ENCODE results near the gene PEF1. TPM values are rescaled to one million over a fixed set of nuclear protein-coding genes. Genes with fewer than 3 reads are reported as not detected.

Gene PEF1
- total and polyA plus RNA-seq, 8 donors = 14.5 to 47.3 (median 20.2) TPM

DNA sequence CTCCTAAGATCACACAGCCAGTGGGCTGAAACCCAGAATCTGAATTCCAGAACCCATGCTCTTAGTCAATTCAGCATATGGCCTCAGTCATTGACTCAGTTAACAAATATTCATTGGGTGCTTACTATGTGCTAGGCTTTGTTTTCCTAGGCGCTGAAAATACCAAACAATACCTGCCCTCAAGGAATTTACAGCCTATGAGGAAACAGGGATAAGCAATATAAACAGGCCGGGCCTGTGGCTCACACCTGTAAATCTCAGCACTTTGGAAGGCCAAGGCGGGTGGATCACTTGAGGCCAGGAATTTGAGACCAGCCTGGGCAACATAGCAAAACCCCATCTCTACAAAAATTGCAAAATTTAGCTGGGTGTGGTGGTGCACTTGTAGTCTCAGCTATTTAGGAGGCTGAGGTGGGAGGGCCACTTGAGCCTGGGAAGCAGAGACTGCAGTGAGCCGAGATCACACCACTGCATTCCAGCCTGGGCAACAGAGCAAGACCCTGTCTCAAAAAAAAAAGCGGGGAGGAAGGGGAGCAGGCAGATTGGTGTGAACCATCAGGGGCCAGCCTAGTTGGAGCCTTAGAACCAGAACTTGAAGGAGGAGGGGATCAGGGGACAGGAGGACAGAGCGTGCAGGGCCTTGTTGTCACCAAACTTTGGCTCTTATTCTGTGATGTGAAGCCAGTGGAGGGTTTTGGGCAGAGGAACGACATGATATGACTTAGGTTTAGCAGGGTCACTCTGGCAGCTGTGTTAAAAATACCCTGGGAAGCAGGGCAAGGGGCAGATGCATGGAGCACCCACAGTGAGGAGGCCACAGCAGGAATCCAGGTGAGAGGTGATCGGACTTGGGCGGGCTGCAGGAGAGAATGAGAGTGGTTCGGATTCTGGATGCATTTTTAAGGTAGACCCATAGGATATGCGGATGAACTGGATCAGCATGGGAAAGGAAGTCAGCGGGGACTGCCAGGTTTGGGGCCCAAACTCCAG, 62.6 kb downstream of the PEF1 start:
- TF ChIP-seq, protein P1, sequence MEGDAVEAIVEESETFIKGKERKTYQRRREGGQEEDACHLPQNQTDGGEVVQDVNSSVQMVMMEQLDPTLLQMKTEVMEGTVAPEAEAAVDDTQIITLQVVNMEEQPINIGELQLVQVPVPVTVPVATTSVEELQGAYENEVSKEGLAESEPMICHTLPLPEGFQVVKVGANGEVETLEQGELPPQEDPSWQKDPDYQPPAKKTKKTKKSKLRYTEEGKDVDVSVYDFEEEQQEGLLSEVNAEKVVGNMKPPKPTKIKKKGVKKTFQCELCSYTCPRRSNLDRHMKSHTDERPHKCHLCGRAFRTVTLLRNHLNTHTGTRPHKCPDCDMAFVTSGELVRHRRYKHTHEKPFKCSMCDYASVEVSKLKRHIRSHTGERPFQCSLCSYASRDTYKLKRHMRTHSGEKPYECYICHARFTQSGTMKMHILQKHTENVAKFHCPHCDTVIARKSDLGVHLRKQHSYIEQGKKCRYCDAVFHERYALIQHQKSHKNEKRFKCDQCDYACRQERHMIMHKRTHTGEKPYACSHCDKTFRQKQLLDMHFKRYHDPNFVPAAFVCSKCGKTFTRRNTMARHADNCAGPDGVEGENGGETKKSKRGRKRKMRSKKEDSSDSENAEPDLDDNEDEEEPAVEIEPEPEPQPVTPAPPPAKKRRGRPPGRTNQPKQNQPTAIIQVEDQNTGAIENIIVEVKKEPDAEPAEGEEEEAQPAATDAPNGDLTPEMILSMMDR (IDR thresholded peaks at IDR 0.05) = no peak
- FAIRE-seq (no peak), DNase-seq (no peak), ATAC-seq (no peak)
- 84 to 85% methylated on average over 12 of the region's 12 CpGs for WGBS, 2 donors
- peaks cover 6 to 14% (median 12%) of the 10 kb centered on the region in 3 donors for H3K4me1 ChIP-seq
- no peak overlapping the region for H3K27ac ChIP-seq
- no peaks in the 10 kb centered on the region for H3K9me3 ChIP-seq
- intact Hi-C loops (cut with DNase I) = no loop called here
- H3K27me3 ChIP-seq = no peaks in the 10 kb centered on the region
- H3K4me3 ChIP-seq = no peak overlapping the region
- no peaks in the 10 kb centered on the region for H3K36me3 ChIP-seq

DNA sequence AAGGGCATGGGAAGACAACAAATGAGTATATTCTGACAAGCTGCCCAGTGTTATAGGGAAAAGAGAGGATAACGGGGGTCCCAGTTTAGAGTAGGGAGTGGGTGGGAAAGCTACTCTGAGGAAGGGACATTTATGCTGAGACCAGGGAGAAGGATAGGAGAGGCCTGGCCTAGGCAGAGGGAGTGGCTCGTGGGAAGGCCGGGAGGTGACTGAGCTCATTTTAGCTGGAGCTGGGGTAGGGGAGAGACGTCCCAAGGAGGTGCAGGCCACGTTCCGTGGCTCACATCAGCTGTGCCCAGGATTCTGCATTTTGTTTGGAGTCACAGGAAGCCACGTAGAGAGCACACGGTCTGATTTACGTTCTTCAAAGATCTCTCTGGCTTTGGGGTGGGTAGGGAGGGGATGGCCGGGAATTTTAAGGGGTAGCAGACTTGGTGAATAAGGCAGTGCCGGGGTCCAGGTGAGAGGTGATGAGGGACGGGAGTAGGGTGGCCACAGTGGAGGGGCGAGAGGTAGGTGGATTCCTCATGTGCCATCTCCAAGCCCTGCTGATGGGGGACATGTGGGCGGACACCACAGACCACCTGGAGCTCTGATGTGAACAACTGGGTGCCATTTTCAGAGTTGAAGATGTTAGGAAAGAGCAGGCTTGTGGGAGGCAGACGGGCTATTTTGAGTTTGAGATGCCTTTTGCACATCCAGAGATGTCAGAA, 63.6 kb downstream of the PEF1 start:
- TF ChIP-seq, protein P1 (IDR thresholded peaks at IDR 0.05) = no peak
- Histone ChIP-seq H3K9me3 (no peaks in the 10 kb centered on the region), H3K27ac (peak overlapping the region in 1 of 4 donors; percentile 8), H3K4me1 (peaks cover 6 to 14% (median 12%) of the 10 kb centered on the region in 3 donors), H3K27me3 (no peaks in the 10 kb centered on the region), H3K36me3 (no peaks in the 10 kb centered on the region), H3K4me3 (no peak overlapping the region)
- DNase-seq (no peak), ATAC-seq (no peak), FAIRE-seq (no peak)
- intact Hi-C loops (cut with DNase I) = no loop called here
- 78 to 87% methylated on average over 15 of the region's 15 CpGs for WGBS, 2 donors

DNA sequence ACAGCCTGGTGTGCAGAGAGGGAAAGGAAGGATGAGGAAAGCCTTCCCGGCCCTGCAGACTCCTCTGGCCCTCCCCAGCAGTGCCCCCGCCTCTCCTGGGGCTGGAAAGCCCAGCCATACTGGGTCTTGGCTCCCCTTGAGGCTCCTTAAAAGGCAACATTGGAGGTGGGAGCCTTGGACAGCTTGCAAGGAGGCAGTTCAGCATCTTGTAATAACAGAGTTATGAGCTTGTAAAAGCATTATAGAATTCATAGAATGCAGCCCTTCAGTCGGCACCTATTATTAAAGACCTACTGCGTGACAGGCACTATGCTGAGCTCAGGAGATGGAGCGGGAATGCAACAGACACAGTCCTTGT, 64.2 kb downstream of the PEF1 start:
- no peak for FAIRE-seq

More for the DNA sequence above, 64.2 kb downstream of the PEF1 start:
- intact Hi-C loops (cut with DNase I) = no loop called here
- ATAC-seq (no peak), DNase-seq (no peak)
- Histone ChIP-seq H3K27ac (no peak overlapping the region), H3K4me1 (peaks cover 6 to 14% (median 12%) of the 10 kb centered on the region in 3 donors), H3K9me3 (no peaks in the 10 kb centered on the region), H3K27me3 (no peaks in the 10 kb centered on the region), H3K36me3 (no peaks in the 10 kb centered on the region), H3K4me3 (no peak overlapping the region)
- WGBS, 2 donors = 63 to 66% methylated on average over 5 of the region's 5 CpGs
- TF ChIP-seq, protein P1 (IDR thresholded peaks at IDR 0.05) = no peak

Other genes starting within 250 kb of the PEF1 start
- gene SERINC2, start 231.7 kb downstream of the PEF1 start, total RNA-seq = 10 to 100 TPM in 5 of 6 donors, 1 to 10 TPM in 1; 8.8 to 38.9 (median 15.4) TPM
- 10 to 100 TPM; 29.9 to 36.4 TPM for gene SERINC2, start 231.7 kb downstream of the PEF1 start, polyA plus RNA-seq
- 10 to 100 TPM; 10.1 to 35.5 (median 19.9) TPM for gene TINAGL1, start 68.4 kb downstream of the PEF1 start, total RNA-seq
- gene TINAGL1, start 68.4 kb downstream of the PEF1 start, polyA plus RNA-seq = 10 to 100 TPM; 45.2 to 47.3 TPM
- under 1 TPM in 1 of 6 donors, not detected in 5; 0.14 TPM for gene HCRTR1, start 27.2 kb downstream of the PEF1 start, total RNA-seq
- gene HCRTR1, start 27.2 kb downstream of the PEF1 start, polyA plus RNA-seq = under 1 TPM; 0.19 to 0.52 TPM
- gene COL16A1, start 59.1 kb upstream of the PEF1 start, total RNA-seq = 10 to 100 TPM in 3 of 6 donors, 1 to 10 TPM in 3; 3.3 to 26.7 (median 8.0) TPM
- gene COL16A1, start 59.1 kb upstream of the PEF1 start, polyA plus RNA-seq = 10 to 100 TPM; 15.1 to 19.3 TPM
- gene ADGRB2, start 119.5 kb upstream of the PEF1 start, total RNA-seq = 1 to 10 TPM in 1 of 6 donors, under 1 TPM in 5; 0.12 to 1.3 (median 0.43) TPM
- under 1 TPM; 0.23 to 0.49 TPM for gene ADGRB2, start 119.5 kb upstream of the PEF1 start, polyA plus RNA-seq
- gene SPOCD1, start 171.1 kb upstream of the PEF1 start, total RNA-seq = under 1 TPM in 3 of 6 donors, not detected in 3; 0.06 to 0.69 (median 0.15) TPM
- under 1 TPM in 1 of 2 donors, not detected in 1; 0.16 TPM for gene SPOCD1, start 171.1 kb upstream of the PEF1 start, polyA plus RNA-seq

Data from pancreas (tissue), 10 donors.